ENCODE measurements around the gene MAML1. TPM values are rescaled to one million over a fixed set of nuclear protein-coding genes. Genes with fewer than 3 reads are reported as not detected.

MAML1 gene
- total and polyA plus RNA-seq, 10 of the 15 experiments (the other 5 are each of a cell fraction or from before 2014, with no cell fraction given): 0.42 to 23.9 (median 7.3) TPM

GRCh38 chr5:179783128-179783527 lies 50.5 kb downstream of the MAML1 start:
- Histone ChIP-seq H3K9me3 (replicated peaks; ENCODE audit: control insufficient read depth, insufficient read depth, low read length) (no peaks in the 10 kb centered on the region), H2AFZ (ENCODE audit: control insufficient read depth, low read depth, low read length) (no peak overlapping the region), H3K27ac (ENCODE audit: control insufficient read depth, insufficient read depth) (no peak overlapping the region), H3K4me2 (ENCODE audit: control insufficient read depth, insufficient read depth) (no peak overlapping the region), H3K4me1 (ENCODE audit: control insufficient read depth, insufficient read depth, low read length) (no peaks in the 10 kb centered on the region), H3K36me3 (ENCODE audit: control insufficient read depth in 2 of 2, insufficient read depth in 2 of 2, low read length in 1 of 2) (peaks cover 2 to 9% of the 10 kb centered on the region in 2 experiments; a peak in 2 of 4 replicates), H3K4me3 (no peak overlapping the region), H4K20me1 (ENCODE audit: control insufficient read depth, insufficient read depth) (no peaks in the 10 kb centered on the region), H3K27me3 (replicated peaks in 1 of 2; ENCODE audit: control insufficient read depth in 2 of 2, insufficient read depth in 2 of 2, low read length in 1 of 2) (no peaks in the 10 kb centered on the region), H3K79me2 (ENCODE audit: control insufficient read depth, insufficient read depth, low read length) (no peaks in the 10 kb centered on the region), H3K9ac (ENCODE audit: control insufficient read depth, insufficient read depth, low read length) (no peak overlapping the region)
- no peak for TF ChIP-seq JUND (IDR thresholded peaks at IDR 0.05; ENCODE audit: low read depth, low read length)
- TF ChIP-seq ZSCAN29 (IDR thresholded peaks at IDR 0.05): no peak
- no peak for TF ChIP-seq PAX5 (IDR thresholded peaks at IDR 0.05; ENCODE audit: borderline replicate concordance, low read depth, low read length)
- TF ChIP-seq POLR2AphosphoS2 (IDR thresholded peaks at IDR 0.05; ENCODE audit: low read depth, low read length): no peak
- TF ChIP-seq MEF2A (IDR thresholded peaks at IDR 0.05; ENCODE audit: insufficient read depth, low read depth, low read length): no peak
- TF ChIP-seq KAT2A (conservative IDR thresholded peaks at IDR 0.05; ENCODE audit: control insufficient read depth, low read depth, low read length): no peak
- no peak for TF ChIP-seq CREM (IDR thresholded peaks at IDR 0.05; ENCODE audit: low read depth)
- TF ChIP-seq ZNF24 (IDR thresholded peaks at IDR 0.05): no peak
- no peak for TF ChIP-seq PBX3 (IDR thresholded peaks at IDR 0.05; ENCODE audit: insufficient replicate concordance, low read depth, low read length)
- TF ChIP-seq BRCA1 (IDR thresholded peaks at IDR 0.05; ENCODE audit: low read depth, low read length): no peak
- no peak for TF ChIP-seq TBL1XR1 (IDR thresholded peaks at IDR 0.05; ENCODE audit: low read depth, low read length)
- no peak for TF ChIP-seq ZNF274 (IDR thresholded peaks at IDR 0.05; ENCODE audit: insufficient read depth, insufficient read length)
- TF ChIP-seq ZNF622 (IDR thresholded peaks at IDR 0.05): no peak
- no peak for TF ChIP-seq POU2F2 (IDR thresholded peaks at IDR 0.05; ENCODE audit: borderline replicate concordance, low read depth, low read length)
- TF ChIP-seq HDAC2 (IDR thresholded peaks at IDR 0.05): no peak
- no peak for TF ChIP-seq ZBTB40 (IDR thresholded peaks at IDR 0.05; ENCODE audit: borderline replicate concordance)
- TF ChIP-seq CHD1 (IDR thresholded peaks at IDR 0.05; ENCODE audit: low read depth, low read length): no peak
- no peak for TF ChIP-seq POLR2A (IDR thresholded peaks at IDR 0.05; ENCODE audit: low read depth, low read length)
- ATAC-seq (no peak), FAIRE-seq (no peak), DNase-seq (ENCODE audit: low read depth, low spot score) (no peak)
- 100% methylated on average over 9 of the region's 9 CpGs for WGBS (ENCODE audit: insufficient coverage, insufficient replicate concordance, low lambda C conversion rate, missing lambda C conversion rate)
- ChIA-PET RAD21 (ENCODE audit: unreplicated experiment) (interaction anchor here (0.8 kb wide), 1 partner anchor 1075 kb away, joined by 3 read pairs; no protein-coding TSS in a partner anchor), CTCF (no interaction called here), POLR2A (no interaction called here), SMC1A (ENCODE audit: uncharacterized antibody, unreplicated experiment) (interaction anchor here (0.9 to 1.4 kb wide), 2 partner anchors 9 to 20 kb away, joined by 3 read pairs; no protein-coding TSS in a partner anchor)
- in situ Hi-C loops (cut with MboI) (loop anchor here (25.0 kb wide), 1 partner anchor 304 kb away; no protein-coding TSS in a partner anchor), intact Hi-C loops (cut with micrococcal nuclease; ENCODE audit: unreplicated experiment) (no loop called here)
- BruUV-seq (replicated peaks): no TSS peak
